H1 (cell line): ENCODE data around the gene ARHGEF4. TPM values are rescaled to one million over a fixed set of nuclear protein-coding genes. Genes with fewer than 3 reads are reported as not detected.

ENCODE experiments used
- CBX5 ChIP-seq: fragments of 300-800, 300-1000 bp; sonication (generic); IDR thresholded peaks from 2 replicates; pipeline ENCODE4 v1.7.1; 2016; ENCODE audit warnings: antibody characterized with exemption, low read length, low read depth
- SP4 ChIP-seq: IDR thresholded peaks from 2 replicates; pipeline ENCODE4 v1.6.1; 2012; ENCODE audit warnings: low read length, inconsistent platforms
- TAF7 ChIP-seq: optimal IDR thresholded peaks from 2 replicates; pipeline ENCODE3; 2011; ENCODE audit warnings: low read depth, mild to moderate bottlenecking, inconsistent platforms, low read length, moderate library complexity, borderline replicate concordance
- polyA plus RNA-seq, 7 experiments: library from polyadenylated mRNA; depleted of rRNA in 3 of 7; stranded (reverse) in 5 of 7; unstranded in 2 of 7; fragments of >200 nt in 5 of 7; fragments of 200-250 nt in 2 of 7; gene quantifications; 1 replicate in 5 of 7; 2 replicates in 1 of 7; 4 replicates in 1 of 7; pipeline versions ENCODE4 v1.2.1 to v1.2.3, GENCODE V29; 2011 to 2013; ENCODE audit warnings: missing spikeins in 2 of 7, mixed read lengths in 2 of 7
- total RNA-seq: library from RNA; stranded (reverse); fragmentation: NEBNext Ultra II Directional; extraction: Animal tissue kit (Norgen Biotek cat#: 25700); gene quantifications from 2 replicates; pipeline ENCODE4 v1.2.1, GENCODE V29; 2021
- TF ChIP-seq, protein P1 (sequence below): fragments of 300-600 bp; sonication (generic); IDR thresholded peaks from 2 replicates; pipeline ENCODE4 v1.7.1; 2012; ENCODE audit warnings: low read length, moderate library complexity, mild to moderate bottlenecking, inconsistent platforms; ENCODE audit not compliant: insufficient replicate concordance

Gene ARHGEF4
- total and polyA plus RNA-seq, 2 of the 8 experiments (the other 6 are each of a cell fraction or from before 2014, with no cell fraction given), result 10.6 to 14.6 TPM

DNA sequence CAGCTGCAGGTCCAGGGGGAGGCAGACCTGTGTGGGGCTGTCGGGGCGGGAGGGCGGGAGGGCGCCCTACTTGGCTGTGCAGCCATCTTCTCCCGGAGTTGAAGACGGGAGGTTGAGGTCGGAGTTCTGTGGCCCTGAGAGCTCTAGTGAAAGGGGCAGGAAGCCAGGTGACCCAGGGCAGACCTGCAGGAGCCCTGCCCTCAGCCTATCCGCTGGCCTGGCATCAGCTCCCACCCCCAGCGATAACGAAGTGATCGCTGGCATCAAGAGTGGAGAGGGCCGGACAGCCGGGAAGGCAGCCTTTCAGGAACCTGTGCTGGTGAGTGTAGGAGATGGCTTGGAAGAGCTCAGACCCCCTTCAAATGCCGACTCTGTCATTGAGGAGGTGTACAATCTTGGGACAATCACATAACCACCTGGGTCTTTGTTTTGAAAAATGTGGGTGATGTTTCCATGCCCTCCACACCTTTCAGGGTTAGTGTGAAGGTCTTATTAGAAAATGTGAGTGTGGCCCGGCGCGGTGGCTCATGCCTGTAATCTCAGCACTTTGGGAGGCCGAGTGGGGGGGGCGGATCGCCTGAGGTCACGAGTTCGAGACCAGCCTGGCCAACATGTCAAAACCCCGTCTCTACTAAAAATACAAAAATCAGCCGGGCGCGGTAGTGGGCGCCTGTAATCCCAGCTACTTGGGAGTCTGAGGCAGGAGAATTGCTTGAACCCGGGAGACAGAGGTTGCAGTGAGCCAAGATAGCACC, 1.3 kb downstream of the ARHGEF4 start (continued):
- TF ChIP-seq, protein P1, sequence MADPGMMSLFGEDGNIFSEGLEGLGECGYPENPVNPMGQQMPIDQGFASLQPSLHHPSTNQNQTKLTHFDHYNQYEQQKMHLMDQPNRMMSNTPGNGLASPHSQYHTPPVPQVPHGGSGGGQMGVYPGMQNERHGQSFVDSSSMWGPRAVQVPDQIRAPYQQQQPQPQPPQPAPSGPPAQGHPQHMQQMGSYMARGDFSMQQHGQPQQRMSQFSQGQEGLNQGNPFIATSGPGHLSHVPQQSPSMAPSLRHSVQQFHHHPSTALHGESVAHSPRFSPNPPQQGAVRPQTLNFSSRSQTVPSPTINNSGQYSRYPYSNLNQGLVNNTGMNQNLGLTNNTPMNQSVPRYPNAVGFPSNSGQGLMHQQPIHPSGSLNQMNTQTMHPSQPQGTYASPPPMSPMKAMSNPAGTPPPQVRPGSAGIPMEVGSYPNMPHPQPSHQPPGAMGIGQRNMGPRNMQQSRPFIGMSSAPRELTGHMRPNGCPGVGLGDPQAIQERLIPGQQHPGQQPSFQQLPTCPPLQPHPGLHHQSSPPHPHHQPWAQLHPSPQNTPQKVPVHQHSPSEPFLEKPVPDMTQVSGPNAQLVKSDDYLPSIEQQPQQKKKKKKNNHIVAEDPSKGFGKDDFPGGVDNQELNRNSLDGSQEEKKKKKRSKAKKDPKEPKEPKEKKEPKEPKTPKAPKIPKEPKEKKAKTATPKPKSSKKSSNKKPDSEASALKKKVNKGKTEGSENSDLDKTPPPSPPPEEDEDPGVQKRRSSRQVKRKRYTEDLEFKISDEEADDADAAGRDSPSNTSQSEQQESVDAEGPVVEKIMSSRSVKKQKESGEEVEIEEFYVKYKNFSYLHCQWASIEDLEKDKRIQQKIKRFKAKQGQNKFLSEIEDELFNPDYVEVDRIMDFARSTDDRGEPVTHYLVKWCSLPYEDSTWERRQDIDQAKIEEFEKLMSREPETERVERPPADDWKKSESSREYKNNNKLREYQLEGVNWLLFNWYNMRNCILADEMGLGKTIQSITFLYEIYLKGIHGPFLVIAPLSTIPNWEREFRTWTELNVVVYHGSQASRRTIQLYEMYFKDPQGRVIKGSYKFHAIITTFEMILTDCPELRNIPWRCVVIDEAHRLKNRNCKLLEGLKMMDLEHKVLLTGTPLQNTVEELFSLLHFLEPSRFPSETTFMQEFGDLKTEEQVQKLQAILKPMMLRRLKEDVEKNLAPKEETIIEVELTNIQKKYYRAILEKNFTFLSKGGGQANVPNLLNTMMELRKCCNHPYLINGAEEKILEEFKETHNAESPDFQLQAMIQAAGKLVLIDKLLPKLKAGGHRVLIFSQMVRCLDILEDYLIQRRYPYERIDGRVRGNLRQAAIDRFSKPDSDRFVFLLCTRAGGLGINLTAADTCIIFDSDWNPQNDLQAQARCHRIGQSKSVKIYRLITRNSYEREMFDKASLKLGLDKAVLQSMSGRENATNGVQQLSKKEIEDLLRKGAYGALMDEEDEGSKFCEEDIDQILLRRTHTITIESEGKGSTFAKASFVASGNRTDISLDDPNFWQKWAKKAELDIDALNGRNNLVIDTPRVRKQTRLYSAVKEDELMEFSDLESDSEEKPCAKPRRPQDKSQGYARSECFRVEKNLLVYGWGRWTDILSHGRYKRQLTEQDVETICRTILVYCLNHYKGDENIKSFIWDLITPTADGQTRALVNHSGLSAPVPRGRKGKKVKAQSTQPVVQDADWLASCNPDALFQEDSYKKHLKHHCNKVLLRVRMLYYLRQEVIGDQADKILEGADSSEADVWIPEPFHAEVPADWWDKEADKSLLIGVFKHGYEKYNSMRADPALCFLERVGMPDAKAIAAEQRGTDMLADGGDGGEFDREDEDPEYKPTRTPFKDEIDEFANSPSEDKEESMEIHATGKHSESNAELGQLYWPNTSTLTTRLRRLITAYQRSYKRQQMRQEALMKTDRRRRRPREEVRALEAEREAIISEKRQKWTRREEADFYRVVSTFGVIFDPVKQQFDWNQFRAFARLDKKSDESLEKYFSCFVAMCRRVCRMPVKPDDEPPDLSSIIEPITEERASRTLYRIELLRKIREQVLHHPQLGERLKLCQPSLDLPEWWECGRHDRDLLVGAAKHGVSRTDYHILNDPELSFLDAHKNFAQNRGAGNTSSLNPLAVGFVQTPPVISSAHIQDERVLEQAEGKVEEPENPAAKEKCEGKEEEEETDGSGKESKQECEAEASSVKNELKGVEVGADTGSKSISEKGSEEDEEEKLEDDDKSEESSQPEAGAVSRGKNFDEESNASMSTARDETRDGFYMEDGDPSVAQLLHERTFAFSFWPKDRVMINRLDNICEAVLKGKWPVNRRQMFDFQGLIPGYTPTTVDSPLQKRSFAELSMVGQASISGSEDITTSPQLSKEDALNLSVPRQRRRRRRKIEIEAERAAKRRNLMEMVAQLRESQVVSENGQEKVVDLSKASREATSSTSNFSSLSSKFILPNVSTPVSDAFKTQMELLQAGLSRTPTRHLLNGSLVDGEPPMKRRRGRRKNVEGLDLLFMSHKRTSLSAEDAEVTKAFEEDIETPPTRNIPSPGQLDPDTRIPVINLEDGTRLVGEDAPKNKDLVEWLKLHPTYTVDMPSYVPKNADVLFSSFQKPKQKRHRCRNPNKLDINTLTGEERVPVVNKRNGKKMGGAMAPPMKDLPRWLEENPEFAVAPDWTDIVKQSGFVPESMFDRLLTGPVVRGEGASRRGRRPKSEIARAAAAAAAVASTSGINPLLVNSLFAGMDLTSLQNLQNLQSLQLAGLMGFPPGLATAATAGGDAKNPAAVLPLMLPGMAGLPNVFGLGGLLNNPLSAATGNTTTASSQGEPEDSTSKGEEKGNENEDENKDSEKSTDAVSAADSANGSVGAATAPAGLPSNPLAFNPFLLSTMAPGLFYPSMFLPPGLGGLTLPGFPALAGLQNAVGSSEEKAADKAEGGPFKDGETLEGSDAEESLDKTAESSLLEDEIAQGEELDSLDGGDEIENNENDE, result no peak
- TF ChIP-seq TAF7, result no peak
- TF ChIP-seq SP4, result no peak
- no peak for TF ChIP-seq CBX5
